HepG2 (cell line): ENCODE results near the gene GGA1. TPM values are rescaled to one million over a fixed set of nuclear protein-coding genes. Genes with fewer than 3 reads are reported as not detected.

ENCODE experiments used
- ARNT2 ChIP-seq: sonication (generic); formaldehyde crosslinking; IDR thresholded peaks from 2 replicates; pipeline ENCODE4 v1.8.0; 2022; ENCODE audit warnings: mild to moderate bottlenecking, low read depth, missing genetic modification reagents, moderate library complexity
- ATAD3A ChIP-seq: sonication (generic); formaldehyde crosslinking; IDR thresholded peaks from 2 replicates; pipeline ENCODE4 v1.4.0; 2020; ENCODE audit warnings: missing genetic modification reagents
- ATF7 ChIP-seq, 2 experiments: fragments of 450-650 bp in 1 of 2; sonication (generic) in 1 of 2; formaldehyde crosslinking in 1 of 2; IDR thresholded peaks; 2 replicates each; pipeline versions ENCODE4 v1.4.0 to v1.6.1; 2016 to 2020; ENCODE audit warnings: antibody characterized with exemption in 1 of 2, mild to moderate bottlenecking in 1 of 2, missing genetic modification reagents in 1 of 2
- BRCA1 ChIP-seq: sonication (generic); formaldehyde crosslinking; IDR thresholded peaks from 2 replicates; pipeline ENCODE4 v1.4.0; 2020; ENCODE audit warnings: missing genetic modification reagents
- CBX5 ChIP-seq: sonication (generic); formaldehyde crosslinking; IDR thresholded peaks from 2 replicates; pipeline ENCODE4 v1.4.0; 2020; ENCODE audit warnings: missing genetic modification reagents, borderline replicate concordance
- ETV5 ChIP-seq: IDR thresholded peaks from 2 replicates; pipeline ENCODE4 v1.6.1; 2018; ENCODE audit warnings: missing biosample characterization, missing genetic modification reagents, inconsistent platforms, borderline replicate concordance
- FLYWCH1 ChIP-seq: sonication (generic); formaldehyde crosslinking; IDR thresholded peaks from 2 replicates; pipeline ENCODE4 v1.8.1; 2023; ENCODE audit warnings: mild to moderate bottlenecking, missing genetic modification reagents
- IRF2 ChIP-seq: IDR thresholded peaks from 2 replicates; pipeline ENCODE4 v1.6.1; 2018; ENCODE audit warnings: missing genetic modification reagents, missing compliant biosample characterization
- IRX3 ChIP-seq: sonication (generic); formaldehyde crosslinking; IDR thresholded peaks from 2 replicates; pipeline ENCODE4 v1.8.1; 2023; ENCODE audit warnings: mild to moderate bottlenecking, low read depth, missing genetic modification reagents, borderline replicate concordance
- KDM5B ChIP-seq: sonication (generic); formaldehyde crosslinking; IDR thresholded peaks from 2 replicates; pipeline ENCODE4 v1.4.0; 2020; ENCODE audit warnings: missing genetic modification reagents, mild to moderate bottlenecking, borderline replicate concordance
- MEIS1 ChIP-seq: sonication (generic); formaldehyde crosslinking; IDR thresholded peaks from 2 replicates; pipeline ENCODE4 v1.9.0; 2021; ENCODE audit warnings: mild to moderate bottlenecking, missing genetic modification reagents, moderate library complexity, borderline replicate concordance
- MXI1 ChIP-seq: IDR thresholded peaks from 3 replicates; pipeline ENCODE4 v1.6.1; 2012; ENCODE audit warnings: low read depth, low read length, inconsistent platforms, borderline replicate concordance
- NR2F1 ChIP-seq, 2 experiments: fragments of 450-650 bp in 1 of 2; formaldehyde crosslinking in 1 of 2; IDR thresholded peaks; 2 replicates each; pipeline versions ENCODE4 v1.5.0 to v1.6.1; 2016 to 2020; ENCODE audit warnings: mild to moderate bottlenecking in 1 of 2, missing compliant biosample characterization in 1 of 2, missing genetic modification reagents in 1 of 2, moderate library complexity in 1 of 2
- PHF5A ChIP-seq: IDR thresholded peaks from one replicate; pipeline ENCODE4 v1.6.1; 2018; ENCODE audit warnings: low read depth, missing genetic modification reagents; ENCODE audit not compliant: unreplicated experiment
- PITX1 ChIP-seq: sonication (generic); formaldehyde crosslinking; IDR thresholded peaks from 2 replicates; pipeline ENCODE4 v1.5.1; 2020; ENCODE audit warnings: mild to moderate bottlenecking, missing genetic modification reagents
- POLR2AphosphoS5 ChIP-seq: IDR thresholded peaks from 2 replicates; pipeline ENCODE4 v1.6.1; 2012; ENCODE audit warnings: low read depth, low read length
- RARA ChIP-seq: IDR thresholded peaks from 2 replicates; pipeline ENCODE4 v1.6.1; 2016; ENCODE audit warnings: missing genetic modification reagents, missing compliant biosample characterization
- RCOR2 ChIP-seq: IDR thresholded peaks from 2 replicates; pipeline ENCODE4 v1.6.1; 2016; ENCODE audit warnings: missing biosample characterization, missing genetic modification reagents
- RXRA ChIP-seq: sonication (generic); formaldehyde crosslinking; IDR thresholded peaks from 2 replicates; pipeline ENCODE4 v1.5.1; 2020; ENCODE audit warnings: missing genetic modification reagents
- ZBTB1 ChIP-seq: sonication (generic); formaldehyde crosslinking; IDR thresholded peaks from 2 replicates; pipeline ENCODE4 v1.4.0; 2020; ENCODE audit warnings: missing genetic modification reagents, borderline replicate concordance
- ZEB1 ChIP-seq: IDR thresholded peaks from 2 replicates; pipeline ENCODE4 v1.6.1; 2012; ENCODE audit warnings: mild to moderate bottlenecking, low read depth, inconsistent platforms; ENCODE audit not compliant: insufficient replicate concordance
- ZFP82 ChIP-seq: sonication (generic); formaldehyde crosslinking; IDR thresholded peaks from 2 replicates; pipeline ENCODE4 v1.5.1; 2020; ENCODE audit warnings: mild to moderate bottlenecking, missing genetic modification reagents, borderline replicate concordance
- ZFY ChIP-seq: sonication (generic); formaldehyde crosslinking; IDR thresholded peaks from 2 replicates; pipeline ENCODE4 v1.4.0; 2020; ENCODE audit warnings: missing genetic modification reagents
- ZKSCAN8 ChIP-seq: IDR thresholded peaks from 2 replicates; pipeline ENCODE4 v1.6.1; 2016; ENCODE audit warnings: borderline replicate concordance, missing genetic modification reagents, missing compliant biosample characterization
- ZMYM4 ChIP-seq: sonication (generic); formaldehyde crosslinking; IDR thresholded peaks from 2 replicates; pipeline ENCODE4 v1.8.1; 2023; ENCODE audit warnings: mild to moderate bottlenecking, missing genetic modification reagents
- ZNF280B ChIP-seq: sonication (generic); formaldehyde crosslinking; IDR thresholded peaks from 2 replicates; pipeline ENCODE4 v1.5.0; 2020; ENCODE audit warnings: missing genetic modification reagents, mild to moderate bottlenecking, borderline replicate concordance
- ZNF496 ChIP-seq: sonication (generic); formaldehyde crosslinking; IDR thresholded peaks from 2 replicates; pipeline ENCODE4 v1.8.1; 2023; ENCODE audit warnings: mild to moderate bottlenecking, moderate library complexity, missing genetic modification reagents; ENCODE audit not compliant: insufficient replicate concordance
- ZNF770 ChIP-seq: sonication (generic); formaldehyde crosslinking; IDR thresholded peaks from 2 replicates; pipeline ENCODE4 v1.5.0; 2020; ENCODE audit warnings: mild to moderate bottlenecking, missing genetic modification reagents
- ZNF841 ChIP-seq: sonication (generic); formaldehyde crosslinking; IDR thresholded peaks from 2 replicates; pipeline ENCODE4 v1.8.1; 2023; ENCODE audit warnings: missing genetic modification reagents, borderline replicate concordance
- polyA plus RNA-seq, 8 experiments: library from polyadenylated mRNA; depleted of rRNA in 3 of 8; stranded (reverse) in 7 of 8; unstranded in 1 of 8; fragments of >200 nt; fragmentation: Illumina TruSeq in 4 of 8; extraction: Trizol in 4 of 8; gene quantifications; 2 replicates each; pipeline versions ENCODE4 v1.2.1 to v1.2.3, GENCODE V29; 2011 to 2016; ENCODE audit warnings: low read depth in 4 of 8, missing spikeins in 1 of 8, mixed read lengths in 1 of 8; ENCODE audit not compliant: insufficient read depth in 1 of 8
- total RNA-seq, 5 experiments: library from RNA; depleted of rRNA; stranded (reverse); fragments of >200 nt; fragmentation: Illumina TruSeq; extraction: Trizol; gene quantifications; 2 replicates each; pipeline ENCODE4 v1.2.3, GENCODE V29; 2016; ENCODE audit warnings: low read depth in 1 of 5

Gene GGA1
- total and polyA plus RNA-seq, 2 of the 13 experiments (the other 11 are each of a cell fraction or from before 2014, with no cell fraction given) = 29.1 to 87.2 TPM

- no peak for TF ChIP-seq RCOR2 (CRISPR knock-in tag)
- TF ChIP-seq KDM5B (CRISPR knock-in tag) = no peak
- 0 out of 2 replicates have a peak, but pooled peaks have one; percentile 44 for TF ChIP-seq ZNF280B (CRISPR knock-in tag)
- peak; percentile 30; the same call in 1 of the 2 replicates for TF ChIP-seq RXRA (CRISPR knock-in tag)
- TF ChIP-seq ETV5 = 0 out of 2 replicates have a peak, but pooled peaks have one; percentile 25
- TF ChIP-seq CBX5 (CRISPR knock-in tag) = no peak
- TF ChIP-seq ATAD3A (CRISPR knock-in tag) = no peak
- no peak for TF ChIP-seq ZFP82 (CRISPR knock-in tag)
- no peak for TF ChIP-seq BRCA1
- TF ChIP-seq ZNF841 (CRISPR knock-in tag) = peak; percentile 35; the same call in 1 of the 2 replicates
- no peak for TF ChIP-seq ZEB1
- no peak for TF ChIP-seq ZNF496 (CRISPR knock-in tag)
- TF ChIP-seq ZNF770 (CRISPR knock-in tag) = no peak
- peak; percentile 23 for TF ChIP-seq ATF7 (IDR thresholded peaks at IDR 0.05)
- TF ChIP-seq ATF7 (CRISPR knock-in tag; IDR thresholded peaks at IDR 0.05) = no peak
- no peak for TF ChIP-seq RARA (CRISPR knock-in tag)
- no peak for TF ChIP-seq ZFY (CRISPR knock-in tag)
- no peak for TF ChIP-seq NR2F1 (CRISPR knock-in tag; IDR thresholded peaks at IDR 0.05)
- no peak for TF ChIP-seq PITX1 (CRISPR knock-in tag)
- no peak for TF ChIP-seq ZBTB1 (CRISPR knock-in tag)
- TF ChIP-seq MEIS1 (CRISPR knock-in tag) = no peak
- TF ChIP-seq IRF2 (CRISPR knock-in tag) = no peak
- TF ChIP-seq POLR2AphosphoS5 = peak; percentile 0; the same call in 1 of the 2 replicates
- no peak for TF ChIP-seq PHF5A
- TF ChIP-seq IRX3 (CRISPR knock-in tag) = 0 out of 2 replicates have a peak, but pooled peaks have one; percentile 19
- 0 out of 3 replicates have a peak, but pooled peaks have one; percentile 1 for TF ChIP-seq MXI1
- TF ChIP-seq FLYWCH1 (CRISPR knock-in tag) = no peak
- 0 out of 2 replicates have a peak, but pooled peaks have one; percentile 11 for TF ChIP-seq ARNT2 (CRISPR knock-in tag)
- TF ChIP-seq ZKSCAN8 (CRISPR knock-in tag) = no peak
- TF ChIP-seq ZMYM4 = 0 out of 2 replicates have a peak, but pooled peaks have one; percentile 3
Observed at GRCh38 chr22:37560608-37561211, 47.9 kb upstream of the GGA1 start (continued).
